NOMO-1 treated with dmso at 0.1 percent for 144 hours (cell line): Measurements from ENCODE around the gene NHLRC1.

Experiments used
- DNase-seq: peaks from one replicate; lab custom pipeline; 2025; ENCODE audit not compliant: unreplicated experiment; lab: John Stamatoyannopoulos, UW

The NHLRC1 gene

GRCh38 chr6:18139935-18140621 is 17.6 kb upstream of the NHLRC1 start:
- no peak for DNase-seq

GRCh38 chr6:18138906-18139305 is 16.4 kb upstream of the NHLRC1 start:
- no peak for DNase-seq

GRCh38 chr6:18136260-18136659 is 13.8 kb upstream of the NHLRC1 start:
- no peak for DNase-seq

GRCh38 chr6:18135171-18135570 is 12.7 kb upstream of the NHLRC1 start:
- DNase-seq = no peak

GRCh38 chr6:18132346-18132745 is 9.9 kb upstream of the NHLRC1 start:
- DNase-seq = no peak

- DNase-seq = no peak
Measured at GRCh38 chr6:18126121-18126520, 3.6 kb upstream of the NHLRC1 start.

- DNase-seq = no peak
Measured at GRCh38 chr6:18121580-18122127, 823 bp downstream of the NHLRC1 start.

GRCh38 chr6:18119236-18119635 is 3.2 kb downstream of the NHLRC1 start:
- no peak for DNase-seq

GRCh38 chr6:18118330-18118729 is 4.1 kb downstream of the NHLRC1 start:
- DNase-seq = no peak

GRCh38 chr6:18117136-18117535 is 5.3 kb downstream of the NHLRC1 start:
- DNase-seq = no peak

- DNase-seq = peak; percentile 3
Measured at GRCh38 chr6:18115356-18115755, 7.1 kb downstream of the NHLRC1 start.

GRCh38 chr6:18110162-18110561 is 12.3 kb downstream of the NHLRC1 start:
- no peak for DNase-seq

- DNase-seq = no peak
Measured at GRCh38 chr6:18107061-18107460, 15.4 kb downstream of the NHLRC1 start.

GRCh38 chr6:18102783-18103509 is 19.5 kb downstream of the NHLRC1 start:
- DNase-seq = no peak

- no peak for DNase-seq
Measured at GRCh38 chr6:18101873-18102272, 20.6 kb downstream of the NHLRC1 start.

- no peak for DNase-seq
Measured at GRCh38 chr6:18101271-18101670, 21.2 kb downstream of the NHLRC1 start.

GRCh38 chr6:18100296-18100695 is 22.2 kb downstream of the NHLRC1 start:
- DNase-seq = no peak

GRCh38 chr6:18099511-18099910 is 23.0 kb downstream of the NHLRC1 start:
- DNase-seq = no peak

GRCh38 chr6:18096423-18096822 is 26.1 kb downstream of the NHLRC1 start:
- DNase-seq = no peak

- DNase-seq = no peak
Measured at GRCh38 chr6:18091382-18091781, 31.1 kb downstream of the NHLRC1 start.

- DNase-seq = no peak
Measured at GRCh38 chr6:18090349-18090786, 32.1 kb downstream of the NHLRC1 start.
